Stimulated activated CD8-positive, alpha-beta memory T cell treated with anti-CD3 and anti-CD28 coated beads, Interleukin-12 subunit alpha, Interleukin-12 subunit beta, amount 100 ng/mL, for 24 hours (primary cell): ENCODE data around the gene CD48.

Experiments
- DNase-seq: peaks from one replicate; pipeline ENCODE4 v3.0.0-alpha.2; 2020; ENCODE audit errors: extremely low read depth

The CD48 gene

DNA sequence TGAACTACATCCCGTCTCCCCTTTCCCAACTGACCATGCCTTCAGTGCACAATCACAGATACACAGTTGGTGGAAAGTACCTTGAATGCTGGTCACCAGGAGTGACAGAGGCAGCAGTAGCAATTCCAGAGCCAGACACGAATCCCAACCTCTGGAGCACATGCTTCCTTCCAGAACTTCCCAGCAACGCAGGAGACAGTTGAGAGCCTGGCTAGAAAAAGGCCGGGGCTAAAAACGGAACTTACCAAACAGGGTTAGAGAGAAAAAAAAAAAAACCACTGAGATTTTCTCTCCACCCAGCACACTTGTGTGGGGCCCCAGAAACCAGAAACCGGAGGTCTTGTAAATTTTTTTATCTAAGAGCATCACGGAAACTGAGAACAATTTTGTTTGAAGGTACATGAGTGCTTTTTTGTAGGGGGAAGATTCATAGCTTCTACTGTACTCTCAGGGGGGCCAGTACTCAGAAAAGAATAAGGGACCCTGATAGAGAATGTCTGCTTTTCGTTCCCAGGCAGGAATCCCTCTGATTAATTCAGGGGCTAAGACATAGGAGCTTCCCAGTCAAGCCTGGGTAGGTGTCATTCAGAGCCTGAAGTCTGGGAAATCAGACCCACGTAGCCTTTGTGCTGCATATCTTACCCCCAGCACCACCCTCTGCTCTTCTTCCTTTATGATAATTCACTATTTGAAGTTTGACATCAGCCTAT, at the start of gene CD48:
CD48 (minus strand) TSS at position 221 of the 710 bp plus-strand sequence; CDS start at position 162, 59 bp downstream.
- DNase-seq, result no peak

DNA sequence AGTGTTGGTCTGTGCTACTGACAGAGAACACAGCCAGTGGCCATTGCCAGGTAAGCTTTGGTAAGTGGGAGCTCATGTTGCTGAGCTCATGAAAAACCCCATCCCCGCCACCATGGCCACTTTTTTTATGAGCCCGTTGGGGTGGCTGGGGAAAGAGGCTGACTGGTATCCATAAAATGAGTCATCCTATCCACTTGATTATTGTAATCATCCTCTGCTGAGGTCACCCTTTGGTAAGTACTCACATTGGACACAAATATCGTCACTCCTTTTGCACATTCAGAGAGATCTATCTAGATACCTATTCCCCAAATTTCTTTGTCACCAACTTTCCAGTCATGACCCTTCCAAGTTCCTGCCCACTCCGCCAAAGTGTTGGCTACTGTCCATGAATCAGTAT, 49.4 kb upstream of the CD48 start:
- no peak for DNase-seq

DNA sequence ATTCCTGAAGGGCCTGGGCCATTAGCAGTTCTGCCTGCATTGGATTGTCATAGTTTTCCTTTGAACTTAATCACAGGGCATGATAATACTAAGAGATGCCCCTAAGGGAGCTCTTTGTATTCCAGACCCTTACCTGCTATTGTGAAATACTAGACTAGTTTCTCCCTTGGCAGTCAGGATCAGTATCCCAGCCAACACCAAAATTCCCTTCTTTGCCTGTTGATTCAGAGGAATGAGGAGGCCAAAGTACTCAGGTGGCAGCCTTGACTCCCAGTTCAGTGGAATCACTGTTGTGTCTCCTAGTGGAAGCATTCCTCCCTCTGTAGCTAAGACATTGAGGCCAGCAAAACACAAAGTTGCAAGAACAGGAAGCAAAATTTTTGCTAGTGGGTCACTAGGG, 48.1 kb upstream of the CD48 start:
- no peak for DNase-seq

DNA sequence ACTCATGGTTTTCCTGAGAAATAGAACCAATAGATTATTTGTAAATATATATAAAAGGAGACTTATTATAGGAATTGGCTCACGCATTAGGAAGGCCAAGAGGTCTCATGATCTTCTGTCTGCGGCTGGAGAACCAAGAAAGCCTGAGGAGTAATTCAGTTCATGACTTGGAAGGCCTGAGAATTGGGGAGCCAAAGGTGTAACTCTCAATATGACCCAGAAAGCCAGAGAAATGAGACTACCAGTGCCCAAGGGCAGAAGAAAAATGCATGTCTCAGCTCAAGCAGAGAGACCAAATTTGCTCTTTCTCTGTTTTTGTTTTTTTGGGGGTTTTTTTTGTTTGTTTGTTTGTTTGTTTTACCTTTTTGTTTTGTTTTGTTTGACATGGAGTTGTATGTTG, 46.9 kb upstream of the CD48 start:
- no peak for DNase-seq

DNA sequence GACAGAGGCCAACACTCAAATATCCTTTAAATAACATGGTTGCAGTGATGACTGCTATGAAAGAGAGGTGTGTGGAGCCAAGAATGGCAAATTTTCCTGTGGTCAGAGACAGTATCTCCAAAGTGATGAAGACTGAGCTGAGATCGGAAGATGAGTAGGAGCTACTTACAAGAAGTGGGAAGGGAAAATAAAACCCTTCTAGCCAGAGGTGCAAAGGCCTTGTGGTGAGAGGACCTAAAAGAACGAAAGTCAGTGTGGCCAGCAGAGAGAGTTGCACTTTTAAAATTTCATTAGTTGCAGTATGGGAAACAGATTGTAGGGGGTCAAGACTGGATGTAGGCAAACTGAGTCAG, 45.2 kb upstream of the CD48 start:
- no peak for DNase-seq

DNA sequence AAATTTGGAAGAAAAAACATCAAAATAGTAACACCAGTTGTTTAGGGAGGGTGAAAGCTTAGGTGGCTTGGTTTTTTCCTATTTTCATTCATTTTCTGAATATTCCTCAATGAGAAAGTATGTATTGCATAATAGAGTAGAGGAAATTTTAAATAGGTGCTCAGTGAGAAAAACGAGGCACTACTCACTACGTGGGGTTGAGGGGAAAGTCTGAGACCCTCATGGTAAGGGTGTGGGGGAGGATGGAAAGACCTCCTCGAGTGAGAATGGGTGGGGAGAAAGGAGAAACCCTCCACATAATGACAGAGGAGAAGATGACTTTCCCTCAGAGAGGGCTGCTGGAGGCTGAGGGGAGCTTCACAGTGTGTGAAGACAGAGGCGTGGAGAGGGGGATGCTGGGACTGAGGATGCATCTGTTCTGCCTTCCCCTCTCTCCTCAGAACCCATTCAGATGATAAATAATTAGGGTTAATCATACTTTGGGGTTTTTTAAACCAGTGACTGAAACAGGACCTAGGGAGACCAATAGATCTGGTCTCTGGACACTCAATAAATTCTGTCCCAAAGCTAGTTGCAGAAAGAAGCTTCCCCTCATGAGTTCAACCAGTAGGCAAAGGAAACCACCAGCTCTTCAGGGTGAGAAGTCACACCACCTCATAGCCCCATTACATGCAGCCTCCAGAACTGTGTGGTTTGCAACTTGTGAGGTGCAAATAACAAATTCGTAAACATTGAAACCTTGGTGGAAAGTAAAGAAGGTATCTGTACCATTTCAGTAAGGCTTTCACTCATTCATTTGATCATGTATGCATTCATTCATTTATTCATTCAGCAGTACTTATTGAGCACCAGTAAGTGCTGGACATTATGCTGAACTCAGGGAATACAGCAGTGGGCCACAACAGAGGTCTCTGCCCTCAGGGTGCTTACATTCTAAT, 44.6 kb upstream of the CD48 start:
- DNase-seq, result no peak

- no peak for DNase-seq
Observed at GRCh38 chr1:160755461-160755860, 43.8 kb upstream of the CD48 start.

GRCh38 chr1:160753594-160753993, 42.0 kb upstream of the CD48 start:
- no peak for DNase-seq

GRCh38 chr1:160752924-160753323, 41.3 kb upstream of the CD48 start:
- no peak for DNase-seq

GRCh38 chr1:160752406-160752805, 40.8 kb upstream of the CD48 start:
- no peak for DNase-seq

GRCh38 chr1:160750608-160751007, 39.0 kb upstream of the CD48 start:
- no peak for DNase-seq

DNA sequence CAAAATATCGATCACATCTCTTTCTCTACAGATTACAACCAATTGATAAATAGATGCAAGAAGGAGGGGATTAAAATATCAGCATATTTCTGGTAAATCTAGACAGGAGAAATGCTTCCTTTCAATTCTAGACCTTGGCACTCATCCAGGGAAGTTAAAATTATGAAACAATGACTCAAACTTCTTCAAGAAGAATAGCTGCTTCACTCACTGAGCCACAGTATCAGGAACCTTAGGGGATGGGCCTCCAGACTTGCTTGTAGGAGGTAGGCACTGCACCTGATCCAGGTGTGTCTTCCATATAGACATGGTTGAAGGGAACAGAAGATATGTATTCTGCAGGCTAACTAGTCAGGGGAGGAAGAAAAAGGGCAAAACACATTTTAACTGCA, 37.3 kb upstream of the CD48 start:
- DNase-seq, result no peak

- DNase-seq, result no peak
Observed at GRCh38 chr1:160748181-160748877, 36.7 kb upstream of the CD48 start.

DNA sequence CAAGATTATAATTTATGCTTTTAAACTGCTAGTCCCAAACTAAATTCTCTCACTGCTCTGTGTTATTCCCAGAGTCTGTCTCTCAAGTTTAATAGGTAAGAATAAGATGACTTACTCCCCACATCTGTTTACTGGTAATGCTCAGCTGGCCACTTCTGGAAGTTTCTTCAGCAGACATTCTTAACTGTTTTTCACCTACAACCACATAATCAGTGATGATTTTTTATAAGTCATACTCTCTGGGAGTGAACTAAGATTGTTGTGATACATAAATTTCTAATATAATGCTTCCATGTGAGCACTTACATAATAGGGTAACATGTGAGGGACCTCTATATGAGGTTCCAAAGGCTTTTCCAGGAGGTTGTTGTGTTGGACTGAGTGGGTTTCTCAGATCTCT, 36.1 kb upstream of the CD48 start:
- DNase-seq, result no peak

DNA sequence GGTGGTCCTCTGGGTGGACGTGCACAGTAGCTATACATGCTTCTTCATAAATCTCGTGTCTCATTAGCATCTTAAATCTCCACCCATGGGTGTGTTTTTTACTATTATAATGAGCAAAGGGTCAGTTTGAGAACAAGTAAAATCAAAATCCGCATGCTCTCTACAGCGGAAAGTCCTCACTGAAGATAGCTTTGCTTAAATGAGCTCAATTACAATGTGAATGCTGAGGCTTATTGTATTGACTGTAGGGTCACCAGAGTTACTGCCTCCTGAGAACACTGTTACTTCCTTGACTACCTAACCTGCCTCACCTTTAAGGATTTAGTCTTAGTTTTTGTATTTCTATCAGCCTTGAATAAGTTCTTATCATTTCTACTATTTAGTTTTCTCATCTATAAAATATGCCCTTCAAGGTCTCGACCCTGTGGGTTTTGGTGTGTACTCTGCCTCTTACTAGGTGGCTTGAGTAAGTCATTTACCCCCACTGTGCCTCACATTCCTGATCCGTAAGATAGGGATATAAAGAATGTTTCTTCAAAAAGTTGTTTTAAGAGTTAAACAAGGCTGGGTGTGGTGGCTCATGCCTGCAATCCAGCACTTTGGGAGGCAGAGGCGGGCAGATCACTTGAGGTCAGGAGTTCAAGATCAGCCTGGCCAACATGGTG, 35.3 kb upstream of the CD48 start:
- DNase-seq, result no peak

- no peak for DNase-seq
Observed at GRCh38 chr1:160745551-160745950, 33.9 kb upstream of the CD48 start.

GRCh38 chr1:160744852-160745520, 33.4 kb upstream of the CD48 start:
- DNase-seq, result no peak

DNA sequence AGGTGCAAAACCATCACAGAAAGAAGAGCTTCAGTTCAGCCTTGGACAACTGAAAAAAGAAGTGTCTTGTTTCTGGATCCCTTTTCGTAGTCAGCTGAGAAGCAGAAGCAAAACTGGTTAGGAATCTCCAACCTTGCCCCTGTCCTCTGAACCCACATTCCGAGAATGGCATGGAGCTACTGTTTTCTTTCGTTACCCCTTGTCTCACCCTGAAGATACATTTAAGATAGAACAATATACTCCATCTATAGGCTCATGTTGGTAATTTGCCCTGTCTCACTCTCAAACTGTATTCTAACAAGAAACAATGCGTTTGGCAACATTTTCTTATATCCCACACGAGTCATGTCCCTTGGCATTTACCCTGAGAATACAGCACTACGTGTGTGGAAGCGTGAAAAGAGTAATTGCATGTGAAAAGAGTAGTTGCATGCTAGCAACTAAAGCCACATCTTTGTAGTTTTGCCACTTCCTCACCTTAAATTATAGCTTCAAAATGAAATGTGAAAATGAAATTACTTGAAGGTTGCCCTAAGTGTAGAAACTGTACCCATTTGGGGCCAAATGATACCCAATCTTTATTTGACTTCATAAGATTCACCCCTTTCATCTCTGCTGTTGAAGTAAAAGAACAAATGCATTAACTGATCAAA, 32.7 kb upstream of the CD48 start:
- DNase-seq, result no peak

DNA sequence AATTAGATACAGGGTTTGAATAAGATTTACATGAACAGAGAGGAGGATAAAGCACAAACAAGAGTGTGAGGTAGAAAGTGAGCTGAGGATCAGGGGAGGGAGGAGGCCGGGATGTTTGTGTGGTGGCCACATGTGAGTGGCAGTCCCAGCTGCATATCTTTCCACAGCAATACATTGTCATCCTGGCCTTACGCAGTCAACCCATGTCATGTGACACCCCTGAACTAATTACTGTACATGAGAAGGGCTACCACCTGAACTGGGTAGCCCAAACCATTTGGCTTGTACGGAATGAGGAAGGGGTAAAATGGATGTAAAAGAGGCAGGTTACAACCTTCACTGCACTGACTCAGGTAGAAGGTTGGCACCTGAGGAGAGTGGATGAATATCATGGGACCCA, 31.6 kb upstream of the CD48 start:
- DNase-seq, result no peak

DNA sequence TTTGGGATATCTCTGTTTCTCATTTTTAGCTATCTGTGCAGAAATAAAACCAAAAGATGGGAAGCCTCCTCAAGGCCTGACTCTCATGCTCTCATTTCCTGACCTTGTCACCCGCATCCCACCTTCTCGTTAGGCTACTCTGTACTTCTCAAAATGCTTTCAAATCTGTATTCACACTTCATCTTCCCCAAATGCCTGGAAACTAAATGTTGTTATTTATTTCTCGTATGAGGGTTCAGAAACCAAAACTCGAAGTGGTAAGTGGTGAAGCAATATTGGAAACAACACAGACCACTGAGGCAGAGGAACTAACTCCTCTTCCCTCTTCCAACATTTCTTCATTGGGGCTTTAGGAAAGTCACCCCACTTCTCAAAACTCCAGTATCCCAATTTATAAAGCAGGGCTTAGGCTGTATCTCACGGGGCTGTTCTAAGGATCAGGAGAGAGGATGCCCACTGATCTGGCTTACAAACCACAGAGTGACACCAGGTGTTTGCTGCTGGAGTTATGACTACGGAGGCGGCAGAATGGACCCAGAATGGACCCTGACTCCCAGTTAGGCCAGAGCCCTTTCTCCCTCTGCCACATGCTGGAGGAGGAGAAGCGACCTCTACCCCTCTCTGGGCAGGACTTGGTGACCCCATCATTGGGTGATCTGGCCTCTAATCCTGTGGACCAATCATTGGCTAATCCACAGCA, 31.0 kb upstream of the CD48 start:
- no peak for DNase-seq
